ENCODE measurements around the gene TEDC2.

DNA sequence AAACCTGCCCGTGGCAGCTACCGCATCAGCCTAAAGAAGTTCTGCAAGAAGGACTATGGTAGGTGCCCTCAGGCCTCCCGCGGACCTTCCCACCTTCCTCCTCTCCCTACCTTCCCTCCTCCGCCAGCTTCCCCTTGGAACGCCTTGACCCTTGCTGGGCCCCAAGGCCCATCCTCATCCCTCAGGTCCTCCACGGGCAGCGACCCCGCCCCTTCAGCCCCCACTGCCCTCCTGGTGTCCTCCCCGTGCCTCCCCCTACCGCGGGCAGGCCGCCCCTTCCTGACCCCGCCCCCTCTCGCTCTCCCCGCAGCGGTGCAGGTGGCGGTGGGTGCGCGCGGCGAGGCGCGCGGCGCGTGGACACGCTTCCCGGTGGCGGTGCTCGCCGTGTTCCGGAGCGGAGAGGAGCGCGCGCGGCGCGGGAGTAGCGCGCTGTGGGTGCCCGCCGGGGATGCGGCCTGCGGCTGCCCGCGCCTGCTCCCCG lies 13.6 kb downstream of the TEDC2 start:
- TF ChIP-seq CTCF (IDR thresholded peaks at IDR 0.05) (no peak), EP300 (IDR thresholded peaks at IDR 0.05) (no peak), POLR2A (IDR thresholded peaks at IDR 0.05) (no peak)
